ENCODE measurements around the gene CABLES1. TPM values are rescaled to one million over a fixed set of nuclear protein-coding genes. Genes with fewer than 3 reads are reported as not detected.
A peak's percentile ranks its signal among the peaks of the same experiment; 100 is the strongest.

The CABLES1 gene
- total RNA-seq, 4 donors from 2014 or later: 8.5 to 12.6 (median 9.2) TPM

GRCh38 chr18:23253630-23254029 is 118.3 kb downstream of the CABLES1 start:
- Histone ChIP-seq H3K36me3 (no peaks in the 10 kb centered on the region), H3K4me1 (no peaks in the 10 kb centered on the region), H3K9me3 (no peaks in the 10 kb centered on the region), H3K4me3 (no peak overlapping the region), H3K27ac (no peak overlapping the region), H3K27me3 (no peaks in the 10 kb centered on the region)
- intact Hi-C loops (cut with DNase I; ENCODE audit: low total_unique reads): no loop called here
- no peak for DNase-seq
- TF ChIP-seq CTCF (IDR thresholded peaks at IDR 0.05) (no peak), POLR2A (IDR thresholded peaks at IDR 0.05) (no peak)

GRCh38 chr18:23257137-23257536 is 121.9 kb downstream of the CABLES1 start:
- TF ChIP-seq CTCF (IDR thresholded peaks at IDR 0.05) (no peak), POLR2A (IDR thresholded peaks at IDR 0.05) (no peak)
- Histone ChIP-seq H3K9me3 (no peaks in the 10 kb centered on the region), H3K4me3 (no peak overlapping the region), H3K4me1 (peaks cover 0 to 14% of the 10 kb centered on the region in 2 donors), H3K36me3 (no peaks in the 10 kb centered on the region), H3K27ac (peak overlapping the region in 1 of 2 donors; percentile 17), H3K27me3 (no peaks in the 10 kb centered on the region)
- no peak for DNase-seq
- intact Hi-C loops (cut with DNase I; ENCODE audit: low total_unique reads): no loop called here

- intact Hi-C loops (cut with DNase I; ENCODE audit: low total_unique reads): no loop called here
Observed at GRCh38 chr18:23257686-23258565, 122.6 kb downstream of the CABLES1 start.

GRCh38 chr18:23258566-23259469 is 123.5 kb downstream of the CABLES1 start:
- intact Hi-C loops (cut with DNase I; ENCODE audit: low total_unique reads): no loop called here
- DNase-seq: no peak
- TF ChIP-seq POLR2A (IDR thresholded peaks at IDR 0.05) (no peak), CTCF (IDR thresholded peaks at IDR 0.05) (no peak)
- no peaks in the 10 kb centered on the region for H3K9me3 ChIP-seq
- no peaks in the 10 kb centered on the region for H3K27me3 ChIP-seq
- H3K27ac ChIP-seq: peak overlapping the region; percentile 81 to 85
- peaks cover 0 to 14% of the 10 kb centered on the region in 2 donors for H3K4me1 ChIP-seq
- no peaks in the 10 kb centered on the region for H3K36me3 ChIP-seq
- no peak overlapping the region for H3K4me3 ChIP-seq

More at GRCh38 chr18:23257686-23258565, 122.6 kb downstream of the CABLES1 start:
- H3K27ac ChIP-seq: peak overlapping the region; percentile 81 to 85
- DNase-seq: no peak
- H3K36me3 ChIP-seq: no peaks in the 10 kb centered on the region
- H3K9me3 ChIP-seq: no peaks in the 10 kb centered on the region
- TF ChIP-seq CTCF (IDR thresholded peaks at IDR 0.05) (no peak), POLR2A (IDR thresholded peaks at IDR 0.05) (no peak)
- H3K27me3 ChIP-seq: no peaks in the 10 kb centered on the region
- H3K4me1 ChIP-seq: peaks cover 0 to 14% of the 10 kb centered on the region in 2 donors
- H3K4me3 ChIP-seq: no peak overlapping the region

Measured in uterus (tissue), 4 donors.